Measurements from ENCODE around the gene SRGAP1.

SRGAP1 gene

GRCh38 chr12:63844391-63845341 is at the start of gene SRGAP1:
SRGAP1 (plus strand) TSS chr12:63844700; CDS start chr12:63844817, 117 bp downstream.
- DNase-seq (ENCODE audit: low read depth), result no peak

DNA sequence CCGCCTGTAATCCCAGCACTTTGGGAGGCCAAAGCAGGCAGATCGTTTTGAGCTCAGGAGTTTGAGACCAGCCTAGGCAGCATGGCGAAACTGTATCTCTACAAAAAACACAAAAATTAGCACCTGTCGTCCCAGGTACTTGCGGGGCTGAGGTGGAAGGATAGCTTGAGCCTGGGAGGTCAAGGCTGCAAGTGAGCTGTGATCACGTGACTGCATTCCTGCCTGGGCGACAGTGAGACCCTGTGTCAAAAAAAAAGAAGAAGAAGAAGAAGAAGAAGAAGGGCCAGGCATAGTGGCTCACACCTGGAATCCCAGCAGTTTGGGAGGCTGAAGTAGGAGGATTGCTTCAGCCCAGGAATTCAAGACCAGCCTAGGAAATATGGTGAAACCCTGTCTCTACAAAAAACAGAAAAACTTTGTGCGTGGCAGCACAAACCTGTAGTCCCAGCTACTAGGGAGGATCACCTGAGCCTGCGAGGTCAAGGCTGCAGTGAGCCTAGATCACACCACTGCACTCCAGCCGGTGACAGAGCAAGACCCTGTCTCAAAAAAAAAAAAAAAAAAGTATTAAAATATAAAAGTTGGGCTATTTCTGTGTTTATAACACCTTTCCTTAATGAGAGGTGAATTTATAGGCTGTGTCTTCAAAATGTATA is 49.3 kb upstream of the SRGAP1 start:
- no peak for DNase-seq (ENCODE audit: low read depth)

DNA sequence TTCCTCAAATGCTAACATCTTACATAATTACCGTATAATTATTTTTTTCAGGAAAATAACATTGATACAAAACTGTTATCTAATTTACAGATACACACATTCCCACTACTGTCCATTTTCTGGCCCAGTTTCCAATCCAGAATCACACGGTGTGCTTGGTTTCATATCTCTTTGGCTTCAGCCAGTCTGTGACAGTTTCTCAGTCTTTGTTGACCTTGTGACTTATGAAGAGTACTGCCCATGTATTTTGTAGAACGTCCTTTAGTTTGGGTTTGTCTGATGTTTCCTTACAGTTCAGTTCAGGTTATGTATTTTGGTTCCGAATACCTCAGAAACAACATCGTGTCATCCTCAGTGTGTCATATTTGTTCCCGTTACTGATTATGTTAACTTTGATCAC is 48.6 kb upstream of the SRGAP1 start:
- DNase-seq (ENCODE audit: low read depth), result no peak

DNA sequence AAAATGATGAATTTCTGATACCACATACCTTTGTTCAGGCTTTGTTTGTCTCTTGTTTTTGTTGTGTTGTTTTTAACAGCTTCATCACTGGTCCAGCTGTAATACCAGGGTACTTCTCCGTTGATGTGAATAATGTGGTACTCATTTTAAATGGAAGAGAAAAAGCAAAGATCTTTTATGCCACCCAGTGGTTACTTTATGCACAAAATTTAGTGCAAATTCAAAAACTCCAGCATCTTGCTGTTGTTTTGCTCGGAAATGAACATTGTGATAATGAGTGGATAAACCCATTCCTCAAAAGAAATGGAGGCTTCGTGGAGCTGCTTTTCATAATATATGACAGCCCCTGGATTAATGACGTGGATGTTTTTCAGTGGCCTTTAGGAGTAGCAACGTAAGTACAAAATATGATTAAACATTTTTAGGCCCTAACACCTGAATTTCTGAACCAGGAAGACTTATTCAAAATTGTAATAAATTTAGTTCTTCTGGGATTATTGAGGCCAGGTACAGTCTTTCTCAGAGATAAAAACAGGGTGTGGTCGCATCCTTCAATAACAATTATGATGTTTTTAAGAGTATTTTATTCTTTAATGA is 42.4 kb upstream of the SRGAP1 start:
- no peak for DNase-seq (ENCODE audit: low read depth)

GRCh38 chr12:63804746-63805145 is 39.8 kb upstream of the SRGAP1 start:
- DNase-seq (ENCODE audit: low read depth), result no peak

GRCh38 chr12:63805704-63806672 is 38.5 kb upstream of the SRGAP1 start:
- DNase-seq (ENCODE audit: low read depth), result no peak

GRCh38 chr12:63808631-63809030 is 35.9 kb upstream of the SRGAP1 start:
- no peak for DNase-seq (ENCODE audit: low read depth)

DNA sequence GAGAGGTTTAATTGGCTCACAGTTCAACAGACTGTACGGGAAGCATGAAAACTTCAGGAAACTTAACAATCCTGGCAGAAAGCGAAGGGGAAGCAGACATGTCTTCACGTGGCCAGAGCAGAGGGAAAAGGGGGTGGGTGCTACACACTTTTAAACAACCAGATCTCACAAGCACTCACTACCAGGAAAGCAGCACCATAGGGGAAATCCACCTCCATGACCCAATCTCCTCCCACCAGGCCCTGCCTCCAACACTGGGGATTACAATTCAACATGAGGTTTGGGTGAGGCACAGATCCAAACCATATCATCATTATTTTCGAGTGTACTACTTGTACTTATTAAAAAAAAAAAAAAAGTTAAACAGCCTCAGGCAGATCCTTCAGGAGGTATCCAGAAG is 34.9 kb upstream of the SRGAP1 start:
- no peak for DNase-seq (ENCODE audit: low read depth)

DNA sequence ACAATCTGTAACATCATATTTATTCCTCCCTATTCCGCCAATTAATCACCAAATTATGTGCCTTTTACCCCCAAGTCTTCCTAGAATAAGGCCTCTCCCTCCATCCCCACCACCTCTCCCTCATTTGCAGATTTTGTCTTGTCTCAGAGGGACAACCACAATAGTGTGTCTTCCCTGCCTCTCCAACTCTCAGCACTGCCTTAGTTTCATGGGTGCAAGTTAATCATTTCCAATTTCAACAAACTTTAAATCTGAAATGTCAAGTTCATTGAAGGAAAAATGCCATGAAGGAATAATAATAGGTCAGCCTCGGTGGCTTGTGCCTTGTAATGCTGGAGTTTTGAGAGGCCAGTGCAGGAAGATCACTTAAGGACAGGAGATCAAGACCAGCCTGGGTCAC is 33.2 kb upstream of the SRGAP1 start:
- no peak for DNase-seq (ENCODE audit: low read depth)

DNA sequence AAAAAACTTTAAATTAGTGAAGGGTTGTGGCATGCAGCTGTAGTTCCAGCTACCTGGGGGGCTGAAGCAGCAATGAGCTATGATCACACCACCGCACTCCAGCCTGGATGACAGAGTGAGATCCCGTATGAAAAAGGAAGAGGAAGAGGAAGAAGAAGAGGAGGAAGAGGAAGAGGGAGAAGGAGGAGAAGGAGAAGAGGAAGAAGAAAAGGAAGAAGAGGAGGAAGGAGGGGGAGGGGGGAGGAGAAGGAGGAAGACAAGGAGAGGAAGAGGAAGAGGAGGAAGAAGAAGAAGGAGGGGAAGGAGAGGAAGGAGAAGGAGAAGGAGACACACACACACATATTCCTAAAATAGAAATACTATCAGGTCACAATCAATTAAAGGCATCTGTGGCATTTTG is 32.7 kb upstream of the SRGAP1 start:
- no peak for DNase-seq (ENCODE audit: low read depth)

DNA sequence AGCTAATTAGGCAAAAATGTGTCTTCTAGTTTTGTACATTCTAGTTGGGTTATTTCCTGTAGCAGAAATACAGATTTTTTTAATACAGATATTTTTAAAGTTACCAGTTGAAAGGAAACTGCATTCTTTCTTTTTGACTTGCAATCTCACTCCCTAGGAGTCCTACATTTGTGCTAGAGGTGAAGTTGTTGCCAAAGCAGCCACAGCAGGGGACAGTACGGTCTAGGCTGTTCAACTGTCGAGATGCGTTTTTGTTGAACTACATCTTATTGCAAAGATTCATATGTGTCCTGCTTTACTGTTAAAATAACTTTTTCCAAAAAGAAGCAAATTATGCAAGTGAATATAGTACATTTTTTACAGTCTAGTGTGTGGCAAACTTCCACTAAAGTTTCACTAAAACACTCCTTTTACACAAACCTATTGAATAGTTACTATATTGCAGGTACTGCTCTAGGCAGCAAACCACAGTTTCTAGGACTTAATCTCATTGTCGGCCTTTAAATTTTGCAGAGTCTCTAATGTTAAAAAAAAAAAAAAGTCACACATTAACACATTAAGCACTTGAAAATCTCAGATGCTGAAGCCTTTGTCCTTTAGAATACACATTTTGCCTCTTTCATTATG is 30.2 kb upstream of the SRGAP1 start:
- DNase-seq (ENCODE audit: low read depth), result no peak

DNA sequence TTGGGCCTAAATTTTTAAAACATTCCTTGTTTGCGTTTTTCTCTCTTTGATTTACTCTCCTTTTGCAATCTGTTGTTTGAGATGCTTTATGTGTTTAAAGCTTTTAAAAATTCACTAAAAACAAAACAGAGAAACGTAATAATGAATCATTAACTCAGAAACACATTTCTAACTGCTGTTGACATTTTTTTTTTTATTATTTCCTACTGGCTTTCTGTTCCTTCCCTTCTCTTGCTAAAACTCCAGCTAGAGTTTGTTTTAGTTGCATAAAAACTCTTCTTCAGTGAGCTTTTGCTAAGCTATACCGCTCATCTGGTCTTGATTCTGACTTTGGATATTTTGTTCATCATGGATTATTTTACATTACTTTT is 29.0 kb upstream of the SRGAP1 start:
- DNase-seq (ENCODE audit: low read depth), result no peak

DNA sequence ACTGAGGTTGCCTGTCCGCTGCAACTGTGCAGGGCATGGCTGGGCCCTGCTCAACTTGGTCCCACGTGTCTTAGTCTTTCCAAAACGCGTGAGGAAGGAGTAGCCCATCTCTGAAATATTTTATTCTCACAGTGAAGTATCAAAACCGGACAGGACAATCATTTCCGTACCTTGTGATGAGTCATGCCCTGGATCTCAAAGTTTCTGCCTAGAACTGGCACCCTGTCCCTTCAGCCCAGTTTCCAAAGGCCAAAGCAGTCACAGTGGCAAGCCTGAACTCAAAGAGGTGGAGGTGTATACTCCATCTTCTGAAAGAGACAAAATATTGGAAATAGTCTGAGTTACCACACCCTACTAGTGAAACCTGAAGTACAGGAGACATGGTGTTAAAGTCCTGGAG is 28.5 kb upstream of the SRGAP1 start:
- DNase-seq (ENCODE audit: low read depth), result no peak

GRCh38 chr12:63820427-63820826 is 24.1 kb upstream of the SRGAP1 start:
- no peak for DNase-seq (ENCODE audit: low read depth)

GRCh38 chr12:63821781-63822251 is 22.7 kb upstream of the SRGAP1 start:
- no peak for DNase-seq (ENCODE audit: low read depth)

GRCh38 chr12:63822352-63822751 is 22.1 kb upstream of the SRGAP1 start:
- DNase-seq (ENCODE audit: low read depth), result no peak

DNA sequence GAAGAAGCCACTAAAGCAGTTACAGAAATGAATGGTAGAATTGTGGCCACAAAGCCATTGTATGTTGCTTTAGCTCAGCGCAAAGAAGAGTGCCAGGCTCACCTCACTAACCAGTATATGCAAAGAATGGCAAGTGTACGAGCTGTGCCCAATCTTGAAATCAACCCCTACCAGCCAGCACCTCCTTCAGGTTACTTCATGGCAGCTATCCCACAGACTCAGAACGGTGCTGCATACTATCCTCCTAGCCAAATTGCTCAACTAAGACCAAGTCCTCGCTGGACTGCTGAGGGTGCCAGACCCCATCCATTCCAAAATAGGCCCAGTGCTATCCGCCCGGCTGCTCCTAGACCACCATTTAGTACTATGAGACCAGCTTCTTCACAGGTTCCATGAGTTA is 21.5 kb upstream of the SRGAP1 start:
- no peak for DNase-seq (ENCODE audit: low read depth)

DNA sequence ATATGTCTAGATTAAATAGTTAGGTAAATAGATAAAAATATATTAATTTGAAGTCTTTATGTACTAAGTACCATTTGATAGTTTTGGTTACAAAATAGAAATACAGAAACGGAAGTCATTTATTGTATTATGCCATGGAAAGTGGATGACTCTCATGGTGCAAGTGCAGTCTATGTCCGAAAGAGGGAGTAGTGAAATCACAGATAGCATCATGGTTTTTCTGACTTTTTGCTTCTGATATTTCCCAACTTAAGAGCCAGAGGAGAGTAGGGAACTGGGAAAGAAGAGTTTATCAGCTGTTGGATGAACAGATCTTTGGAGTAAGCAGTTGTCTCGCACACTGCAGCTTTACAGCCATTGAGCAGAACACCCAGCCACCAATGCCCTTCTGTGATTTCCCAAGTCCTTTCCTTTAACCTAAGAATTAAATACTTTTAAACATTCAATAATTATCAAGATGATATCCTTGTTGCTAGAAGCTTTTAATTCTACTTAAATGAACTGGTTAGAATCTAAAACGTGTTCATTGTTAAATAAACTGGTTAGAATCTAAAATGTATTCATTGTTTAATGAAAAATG is 18.4 kb upstream of the SRGAP1 start:
- DNase-seq (ENCODE audit: low read depth), result no peak

- no peak for DNase-seq (ENCODE audit: low read depth)
Observed at GRCh38 chr12:63828867-63829266, 15.6 kb upstream of the SRGAP1 start.

GRCh38 chr12:63836046-63836445 is 8.5 kb upstream of the SRGAP1 start:
- DNase-seq (ENCODE audit: low read depth), result no peak

DNA sequence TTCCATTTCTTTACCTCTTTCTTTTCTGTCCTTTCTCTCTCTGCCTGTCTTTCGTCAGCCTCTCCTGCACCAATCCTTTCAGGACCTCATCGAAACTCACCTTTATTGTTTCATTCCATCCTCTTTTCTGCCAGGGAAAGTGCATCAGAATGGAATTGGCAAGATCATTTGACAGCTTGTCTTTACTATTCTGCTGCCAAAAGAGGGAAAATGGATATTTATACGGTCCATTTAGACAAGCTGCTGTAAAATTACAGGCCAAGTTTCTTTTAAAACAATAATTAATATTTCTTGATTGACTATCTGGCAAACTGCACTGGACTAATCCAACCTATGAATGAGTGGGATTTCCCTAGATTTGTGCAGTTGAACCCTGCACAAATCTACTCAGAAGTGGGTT is 7.6 kb upstream of the SRGAP1 start:
- no peak for DNase-seq (ENCODE audit: low read depth)

All from stimulated activated CD8-positive, alpha-beta memory T cell treated with anti-CD3 and anti-CD28 coated beads, Interleukin-7, amount 100 ng/mL, for 24 hours (primary cell).